GM12891 (cell line): ENCODE measurements around the gene HS2ST1.

ENCODE experiments used
- PAX5 ChIP-seq: IDR thresholded peaks from 2 replicates; pipeline ENCODE4 v1.6.1; 2011; ENCODE audit warnings: low read length, moderate library complexity, mild to moderate bottlenecking; ENCODE audit not compliant: insufficient read depth, severe bottlenecking
- POLR2A ChIP-seq: IDR thresholded peaks from 2 replicates; pipeline ENCODE4 v1.6.1; 2011; ENCODE audit warnings: low read depth, low read length, control low read depth
- POLR2AphosphoS5 ChIP-seq: IDR thresholded peaks from 2 replicates; pipeline ENCODE4 v1.6.1; 2011; ENCODE audit warnings: low read depth, low read length, control low read depth
- SPI1 ChIP-seq: IDR thresholded peaks from 2 replicates; pipeline ENCODE4 v1.6.1; 2011; ENCODE audit warnings: low read depth, low read length, control low read depth

DNA sequence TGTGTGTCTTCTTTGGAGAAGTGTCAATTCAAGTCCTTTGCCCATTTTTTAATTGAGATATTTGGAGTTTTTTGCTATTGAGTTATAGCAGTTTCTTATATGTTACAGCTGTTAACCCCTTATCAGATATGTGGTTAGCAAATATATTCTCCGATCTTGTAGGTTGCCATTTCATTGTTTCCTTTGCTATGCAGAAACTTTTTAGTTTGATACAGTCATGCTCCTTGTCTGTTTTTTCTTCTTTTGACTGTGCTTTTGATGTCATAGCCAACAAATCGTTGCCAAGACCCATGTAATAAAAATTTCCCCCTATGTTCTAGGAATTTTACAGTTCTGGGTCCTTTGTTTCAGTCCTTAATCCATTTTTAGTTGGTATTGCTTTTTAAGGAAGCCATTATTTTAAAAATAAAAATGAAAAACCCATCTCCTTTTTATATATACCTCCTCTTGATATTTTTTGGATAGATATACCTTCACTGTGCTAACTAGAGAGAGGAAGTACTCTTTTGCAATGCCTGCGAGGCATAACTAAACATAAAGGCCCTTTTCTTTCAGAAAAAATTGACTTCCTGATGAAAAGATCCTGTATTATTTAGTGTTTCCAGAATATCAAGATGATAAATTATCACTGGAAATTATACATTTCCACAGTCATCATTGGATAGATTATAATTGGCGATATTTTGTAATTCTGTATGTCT, 127.8 kb downstream of the HS2ST1 start:
- TF ChIP-seq SPI1 (no peak), POLR2A (no peak), POLR2AphosphoS5 (no peak), PAX5 (no peak)
